ENCODE results near the gene GABRP.
"Not testable (repeated sequence)": the region's sequence is repeated elsewhere in the genome, so short reads cannot be mapped to it uniquely, and the experiment has no call there.

The GABRP gene

GRCh38 chr5:170821257-170821800 lies 37.8 kb downstream of the GABRP start:
- H3K27me3 ChIP-seq (ENCODE audit: low read depth, low read length), result peaks cover 36% of the 10 kb centered on the region
- no peaks in the 10 kb centered on the region for H4K20me1 ChIP-seq (ENCODE audit: insufficient read depth, low read length)
- H3K9ac ChIP-seq (ENCODE audit: low read length), result no peak overlapping the region
- H3K4me1 ChIP-seq (ENCODE audit: low read length), result no peaks in the 10 kb centered on the region
- TF ChIP-seq EZH2phosphoT487 (IDR thresholded peaks at IDR 0.05; ENCODE audit: low read depth), result no peak
- TF ChIP-seq, protein P1, sequence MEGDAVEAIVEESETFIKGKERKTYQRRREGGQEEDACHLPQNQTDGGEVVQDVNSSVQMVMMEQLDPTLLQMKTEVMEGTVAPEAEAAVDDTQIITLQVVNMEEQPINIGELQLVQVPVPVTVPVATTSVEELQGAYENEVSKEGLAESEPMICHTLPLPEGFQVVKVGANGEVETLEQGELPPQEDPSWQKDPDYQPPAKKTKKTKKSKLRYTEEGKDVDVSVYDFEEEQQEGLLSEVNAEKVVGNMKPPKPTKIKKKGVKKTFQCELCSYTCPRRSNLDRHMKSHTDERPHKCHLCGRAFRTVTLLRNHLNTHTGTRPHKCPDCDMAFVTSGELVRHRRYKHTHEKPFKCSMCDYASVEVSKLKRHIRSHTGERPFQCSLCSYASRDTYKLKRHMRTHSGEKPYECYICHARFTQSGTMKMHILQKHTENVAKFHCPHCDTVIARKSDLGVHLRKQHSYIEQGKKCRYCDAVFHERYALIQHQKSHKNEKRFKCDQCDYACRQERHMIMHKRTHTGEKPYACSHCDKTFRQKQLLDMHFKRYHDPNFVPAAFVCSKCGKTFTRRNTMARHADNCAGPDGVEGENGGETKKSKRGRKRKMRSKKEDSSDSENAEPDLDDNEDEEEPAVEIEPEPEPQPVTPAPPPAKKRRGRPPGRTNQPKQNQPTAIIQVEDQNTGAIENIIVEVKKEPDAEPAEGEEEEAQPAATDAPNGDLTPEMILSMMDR (IDR thresholded peaks at IDR 0.05; ENCODE audit: low read depth, low read length), result no peak
- no peak overlapping the region for H2AFZ ChIP-seq (ENCODE audit: low read depth, low read length)
- no peaks in the 10 kb centered on the region for H3K79me2 ChIP-seq (ENCODE audit: low read length)
- no peak overlapping the region for H3K27ac ChIP-seq (ENCODE audit: low read length)
- no peak overlapping the region for H3K4me2 ChIP-seq (ENCODE audit: low read length)
- H3K4me3 ChIP-seq (ENCODE audit: low read length), result no peak overlapping the region
- H3K36me3 ChIP-seq (replicated peaks; ENCODE audit: low read depth, low read length), result no peaks in the 10 kb centered on the region
- no peaks in the 10 kb centered on the region for H3K9me3 ChIP-seq (ENCODE audit: insufficient read depth, low read length)

- no peak for TF ChIP-seq EZH2phosphoT487 (IDR thresholded peaks at IDR 0.05; ENCODE audit: low read depth)
- TF ChIP-seq, protein P1 (IDR thresholded peaks at IDR 0.05; ENCODE audit: low read depth, low read length), result no peak
- no peaks in the 10 kb centered on the region for H3K36me3 ChIP-seq (replicated peaks; ENCODE audit: low read depth, low read length)
Observed at GRCh38 chr5:170826117-170826516, 42.6 kb downstream of the GABRP start.

GRCh38 chr5:170832241-170832640 lies 48.7 kb downstream of the GABRP start:
- Histone ChIP-seq H3K36me3 (replicated peaks; ENCODE audit: low read depth, low read length) (no peaks in the 10 kb centered on the region), H2AFZ (ENCODE audit: low read depth, low read length) (no peak overlapping the region), H3K27ac (ENCODE audit: low read length) (no peak overlapping the region), H3K4me2 (ENCODE audit: low read length) (no peak overlapping the region), H3K27me3 (ENCODE audit: low read depth, low read length) (peaks cover 7% of the 10 kb centered on the region; the same call in 1 of the 2 replicates), H3K4me1 (ENCODE audit: low read length) (no peaks in the 10 kb centered on the region), H4K20me1 (ENCODE audit: insufficient read depth, low read length) (no peaks in the 10 kb centered on the region), H3K79me2 (ENCODE audit: low read length) (no peaks in the 10 kb centered on the region), H3K9ac (ENCODE audit: low read length) (no peak overlapping the region), H3K9me3 (ENCODE audit: insufficient read depth, low read length) (no peaks in the 10 kb centered on the region), H3K4me3 (ENCODE audit: low read length) (no peak overlapping the region)
- TF ChIP-seq, protein P1 (IDR thresholded peaks at IDR 0.05; ENCODE audit: low read depth, low read length), result no peak
- no peak for TF ChIP-seq EZH2phosphoT487 (IDR thresholded peaks at IDR 0.05; ENCODE audit: low read depth)

More at GRCh38 chr5:170826117-170826516, 42.6 kb downstream of the GABRP start:
- no peak overlapping the region for H3K4me3 ChIP-seq (ENCODE audit: low read length)
- H4K20me1 ChIP-seq (ENCODE audit: insufficient read depth, low read length), result no peaks in the 10 kb centered on the region
- no peaks in the 10 kb centered on the region for H3K79me2 ChIP-seq (ENCODE audit: low read length)
- H3K9ac ChIP-seq (ENCODE audit: low read length), result no peak overlapping the region
- no peaks in the 10 kb centered on the region for H3K9me3 ChIP-seq (ENCODE audit: insufficient read depth, low read length)
- H3K4me2 ChIP-seq (ENCODE audit: low read length), result no peak overlapping the region
- H2AFZ ChIP-seq (ENCODE audit: low read depth, low read length), result no peak overlapping the region
- no peaks in the 10 kb centered on the region for H3K4me1 ChIP-seq (ENCODE audit: low read length)
- H3K27ac ChIP-seq (ENCODE audit: low read length), result no peak overlapping the region
- H3K27me3 ChIP-seq (ENCODE audit: low read depth, low read length), result peaks cover 24% of the 10 kb centered on the region

GRCh38 chr5:170833981-170834380 lies 50.5 kb downstream of the GABRP start:
- H3K9me3 ChIP-seq (ENCODE audit: insufficient read depth, low read length); H3K4me1 ChIP-seq (ENCODE audit: low read length); H4K20me1 ChIP-seq (ENCODE audit: insufficient read depth, low read length): not testable (repeated sequence)

More at GRCh38 chr5:170833981-170834380, 50.5 kb downstream of the GABRP start:
- H3K27me3 ChIP-seq (ENCODE audit: low read depth, low read length); H3K36me3 ChIP-seq (replicated peaks; ENCODE audit: low read depth, low read length); H3K9ac ChIP-seq (ENCODE audit: low read length); H3K27ac ChIP-seq (ENCODE audit: low read length); H2AFZ ChIP-seq (ENCODE audit: low read depth, low read length); H3K4me3 ChIP-seq (ENCODE audit: low read length); H3K79me2 ChIP-seq (ENCODE audit: low read length); H3K4me2 ChIP-seq (ENCODE audit: low read length): not testable (repeated sequence)

Measured in OCI-LY3 (cell line).